Liver (tissue), 9 donors: Measurements from ENCODE around the gene CLCN1. TPM values are rescaled to one million over a fixed set of nuclear protein-coding genes. Genes with fewer than 3 reads are reported as not detected.
A peak's percentile ranks its signal among the peaks of the same experiment; 100 is the strongest.

Experiments used
- DNase-seq: peaks from one replicate; pipeline ENCODE4 v3.0.0-alpha.2; 2017; ENCODE audit warnings: low spot score
- H3K27ac ChIP-seq, 2 donors: one replicate each; pipeline ENCODE4 v1.7.0; 2013; ENCODE audit warnings: inconsistent platforms in 2 of 2, low read length in 2 of 2, control low read depth in 1 of 2, low read depth in 1 of 2, mild to moderate bottlenecking in 1 of 2
- H3K27me3 ChIP-seq, 4 donors: one replicate each; pipeline versions ENCODE4 v1.6.1 to v1.7.0; 2013; ENCODE audit warnings: low read length in 3 of 4, inconsistent platforms in 1 of 4, mild to moderate bottlenecking in 1 of 4, moderate library complexity in 1 of 4; ENCODE audit not compliant: control insufficient read depth in 4 of 4, insufficient read depth in 4 of 4
- H3K36me3 ChIP-seq, 4 donors: one replicate each; pipeline versions ENCODE4 v1.6.1 to v1.7.0; 2013; ENCODE audit warnings: low read length in 3 of 4, mild to moderate bottlenecking in 3 of 4, low read depth in 1 of 4, moderate library complexity in 1 of 4; ENCODE audit not compliant: control insufficient read depth in 4 of 4, insufficient read depth in 3 of 4
- H3K4me1 ChIP-seq, 4 donors: one replicate each; pipeline versions ENCODE4 v1.6.1 to v1.7.0; 2013; ENCODE audit warnings: low read length in 3 of 4, mild to moderate bottlenecking in 3 of 4, moderate library complexity in 1 of 4; ENCODE audit not compliant: control insufficient read depth in 4 of 4, insufficient read depth in 4 of 4
- H3K4me3 ChIP-seq, 3 donors: one replicate each; pipeline versions ENCODE4 v1.6.1 to v1.7.0; 2013; ENCODE audit warnings: low read length in 3 of 3, control low read depth in 1 of 3, low read depth in 1 of 3, mild to moderate bottlenecking in 1 of 3
- H3K9ac ChIP-seq, 2 donors: one replicate each; pipeline ENCODE4 v1.7.0; 2013; ENCODE audit warnings: low read length in 2 of 2, mild to moderate bottlenecking in 2 of 2, moderate library complexity in 2 of 2, control low read depth in 1 of 2, low read depth in 1 of 2
- H3K9me3 ChIP-seq, 4 donors: one replicate each; pipeline versions ENCODE4 v1.6.1 to v1.7.0; 2013; ENCODE audit warnings: low read length in 3 of 4; ENCODE audit not compliant: control insufficient read depth in 4 of 4
- EGR1 ChIP-seq, 2 donors: IDR thresholded peaks; 2 replicates each; pipeline ENCODE4 v1.6.1; 2016 to 2018; ENCODE audit warnings: antibody characterized with exemption in 2 of 2, low read depth in 2 of 2
- FOXA1 ChIP-seq: IDR thresholded peaks from 2 replicates; pipeline ENCODE4 v1.6.1; 2016; ENCODE audit warnings: antibody characterized with exemption
- FOXA2 ChIP-seq: IDR thresholded peaks from 2 replicates; pipeline ENCODE4 v1.6.1; 2016; ENCODE audit warnings: antibody characterized with exemption
- GABPA ChIP-seq, 2 donors: IDR thresholded peaks in 1 of 2; conservative IDR thresholded peaks in 1 of 2; 2 replicates each; pipeline ENCODE4 v1.6.1; 2016; ENCODE audit warnings: antibody characterized with exemption in 2 of 2, mild to moderate bottlenecking in 1 of 2, moderate library complexity in 1 of 2
- HNF4A ChIP-seq, 2 donors: conservative IDR thresholded peaks; 2 replicates each; pipeline ENCODE4 v1.6.1; 2016; ENCODE audit warnings: antibody characterized with exemption in 2 of 2, mild to moderate bottlenecking in 2 of 2
- HNF4G ChIP-seq: IDR thresholded peaks from 2 replicates; pipeline ENCODE4 v1.6.1; 2016; ENCODE audit warnings: antibody characterized with exemption
- JUND ChIP-seq, 2 donors: IDR thresholded peaks; 2 replicates each; pipeline ENCODE4 v1.6.1; 2016; ENCODE audit warnings: antibody characterized with exemption in 2 of 2
- NR2F2 ChIP-seq: IDR thresholded peaks from 2 replicates; pipeline ENCODE4 v1.6.1; 2016; ENCODE audit warnings: antibody characterized with exemption
- RAD21 ChIP-seq, 2 donors: IDR thresholded peaks; 2 replicates each; pipeline ENCODE4 v1.6.1; 2016; ENCODE audit warnings: antibody characterized with exemption in 2 of 2, mild to moderate bottlenecking in 2 of 2
- REST ChIP-seq: IDR thresholded peaks from 2 replicates; pipeline ENCODE4 v1.6.1; 2016; ENCODE audit warnings: antibody characterized with exemption, mild to moderate bottlenecking
- RXRA ChIP-seq, 2 donors: IDR thresholded peaks; 2 replicates each; pipeline ENCODE4 v1.6.1; 2017 to 2018; ENCODE audit warnings: antibody characterized with exemption in 2 of 2, mild to moderate bottlenecking in 1 of 2
- SP1 ChIP-seq: IDR thresholded peaks from 2 replicates; pipeline ENCODE4 v1.6.1; 2018; ENCODE audit warnings: antibody characterized with exemption, mild to moderate bottlenecking
- TAF1 ChIP-seq: conservative IDR thresholded peaks from 2 replicates; pipeline ENCODE4 v1.6.1; 2016; ENCODE audit warnings: antibody characterized with exemption, mild to moderate bottlenecking
- YY1 ChIP-seq: IDR thresholded peaks from 2 replicates; pipeline ENCODE4 v1.6.1; 2016; ENCODE audit warnings: antibody characterized with exemption, mild to moderate bottlenecking
- ZBTB33 ChIP-seq: IDR thresholded peaks from 2 replicates; pipeline ENCODE4 v1.6.1; 2016; ENCODE audit warnings: antibody characterized with exemption
- WGBS: extraction: QIAGEN DNeasy Blood & Tissue Kit; methylation state at CpG from one replicate; pipeline ENCODE4 v1.1.7; 2013; 5-methylcytosine and 5-hydroxymethylcytosine counted together
- polyA plus RNA-seq, 2 donors: library from polyadenylated mRNA; stranded (reverse) in 1 of 2; unstranded in 1 of 2; fragments of 200-250 nt in 1 of 2; fragments of >200 nt in 1 of 2; fragmentation: Nextera tagmentation in 1 of 2; extraction: Ambion mirVana in 1 of 2; gene quantifications; one replicate each; pipeline versions ENCODE4 v1.2.1 to v1.2.3, GENCODE V29; 2013 to 2015
- total RNA-seq, 2 donors: library from RNA; depleted of rRNA; stranded (reverse); fragments of >200 nt; gene quantifications; one replicate each; pipeline ENCODE4 v1.2.3, GENCODE V29; 2014
- TF ChIP-seq, protein P1 (sequence below): fragments of 150-350 bp; IDR thresholded peaks from 2 replicates; pipeline ENCODE4 v1.5.1; 2017; ENCODE audit warnings: improper control_type of control experiment, low read depth, low read length; ENCODE audit not compliant: missing input control
- TF ChIP-seq, protein P2 (sequence below): IDR thresholded peaks from 2 replicates; pipeline ENCODE4 v1.6.1; 2016; ENCODE audit warnings: antibody characterized with exemption
- donor health status: healthy.
- donor health status: healthy.
- donor health status: healthy.
- donor health status: healthy.
- donor health status: healthy.

CLCN1 gene
- total and polyA plus RNA-seq, 4 donors, result 0.01 to 0.08 TPM; not detected in 2

- Histone ChIP-seq H3K27me3 (no peaks in the 10 kb centered on the region), H3K9ac (no peak overlapping the region), H3K27ac (no peak overlapping the region), H3K9me3 (no peaks in the 10 kb centered on the region), H3K4me1 (peaks cover 0 to 6% (median 3%) of the 10 kb centered on the region in 4 donors), H3K36me3 (peaks cover 9 to 65% (median 58%) of the 10 kb centered on the region in 4 donors), H3K4me3 (no peak overlapping the region)
- TF ChIP-seq TAF1, result no peak
- no peak for TF ChIP-seq ZBTB33
- TF ChIP-seq, protein P1, sequence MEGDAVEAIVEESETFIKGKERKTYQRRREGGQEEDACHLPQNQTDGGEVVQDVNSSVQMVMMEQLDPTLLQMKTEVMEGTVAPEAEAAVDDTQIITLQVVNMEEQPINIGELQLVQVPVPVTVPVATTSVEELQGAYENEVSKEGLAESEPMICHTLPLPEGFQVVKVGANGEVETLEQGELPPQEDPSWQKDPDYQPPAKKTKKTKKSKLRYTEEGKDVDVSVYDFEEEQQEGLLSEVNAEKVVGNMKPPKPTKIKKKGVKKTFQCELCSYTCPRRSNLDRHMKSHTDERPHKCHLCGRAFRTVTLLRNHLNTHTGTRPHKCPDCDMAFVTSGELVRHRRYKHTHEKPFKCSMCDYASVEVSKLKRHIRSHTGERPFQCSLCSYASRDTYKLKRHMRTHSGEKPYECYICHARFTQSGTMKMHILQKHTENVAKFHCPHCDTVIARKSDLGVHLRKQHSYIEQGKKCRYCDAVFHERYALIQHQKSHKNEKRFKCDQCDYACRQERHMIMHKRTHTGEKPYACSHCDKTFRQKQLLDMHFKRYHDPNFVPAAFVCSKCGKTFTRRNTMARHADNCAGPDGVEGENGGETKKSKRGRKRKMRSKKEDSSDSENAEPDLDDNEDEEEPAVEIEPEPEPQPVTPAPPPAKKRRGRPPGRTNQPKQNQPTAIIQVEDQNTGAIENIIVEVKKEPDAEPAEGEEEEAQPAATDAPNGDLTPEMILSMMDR, result no peak
- TF ChIP-seq, protein P2, sequence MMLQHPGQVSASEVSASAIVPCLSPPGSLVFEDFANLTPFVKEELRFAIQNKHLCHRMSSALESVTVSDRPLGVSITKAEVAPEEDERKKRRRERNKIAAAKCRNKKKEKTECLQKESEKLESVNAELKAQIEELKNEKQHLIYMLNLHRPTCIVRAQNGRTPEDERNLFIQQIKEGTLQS, result no peak
- TF ChIP-seq HNF4A (conservative IDR thresholded peaks at IDR 0.05), result no peak
- TF ChIP-seq RXRA (IDR thresholded peaks at IDR 0.05), result no peak
- TF ChIP-seq SP1, result no peak
- TF ChIP-seq EGR1 (IDR thresholded peaks at IDR 0.05; ENCODE audit: low read depth in 2 of 2), result no peak
- TF ChIP-seq JUND (IDR thresholded peaks at IDR 0.05), result no peak
- no peak for TF ChIP-seq RAD21 (IDR thresholded peaks at IDR 0.05)
- no peak for TF ChIP-seq HNF4G
- no peak for DNase-seq
- WGBS, result 93% methylated on average over 2 of the region's 2 CpGs
Observed at GRCh38 chr7:143299346-143299745, 16.6 kb upstream of the CLCN1 start.

DNA sequence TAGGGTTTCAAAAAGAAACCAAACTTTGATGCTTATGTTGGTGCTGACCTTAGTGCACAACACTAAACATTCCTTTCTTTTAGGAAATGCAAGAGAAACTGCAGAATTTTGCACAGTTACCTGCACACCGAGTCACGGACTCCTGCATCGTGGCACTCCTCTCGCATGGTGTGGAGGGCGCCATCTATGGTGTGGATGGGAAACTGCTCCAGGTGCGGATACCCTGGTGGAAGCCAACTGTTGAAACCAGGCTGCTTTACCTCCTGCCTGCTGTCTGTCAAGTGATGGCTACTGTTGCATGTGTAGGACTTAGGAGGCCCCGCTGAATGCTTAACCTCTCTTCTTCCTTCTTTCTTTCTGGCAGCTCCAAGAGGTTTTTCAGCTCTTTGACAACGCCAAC lies 16.1 kb upstream of the CLCN1 start:
- Histone ChIP-seq H3K4me1 (peaks cover 0 to 6% (median 3%) of the 10 kb centered on the region in 4 donors), H3K36me3 (peaks cover 9 to 65% (median 58%) of the 10 kb centered on the region in 4 donors), H3K27ac (no peak overlapping the region), H3K9me3 (no peaks in the 10 kb centered on the region), H3K27me3 (no peaks in the 10 kb centered on the region), H3K9ac (no peak overlapping the region), H3K4me3 (no peak overlapping the region)
- WGBS, result 50% methylated on average over 8 of the region's 8 CpGs
- no peak for TF ChIP-seq NR2F2
- peak; percentile 73 to 87 for TF ChIP-seq RAD21 (IDR thresholded peaks at IDR 0.05)
- no peak for TF ChIP-seq JUND (IDR thresholded peaks at IDR 0.05)
- TF ChIP-seq REST, result no peak
- no peak for TF ChIP-seq TAF1
- TF ChIP-seq RXRA (IDR thresholded peaks at IDR 0.05), result peak in 1 of 2 donors; percentile 12
- TF ChIP-seq GABPA (IDR thresholded peaks at IDR 0.05 in 1 of 2, conservative IDR thresholded peaks at IDR 0.05 in 1 of 2), result no peak
- no peak for TF ChIP-seq YY1
- TF ChIP-seq, protein P2, result no peak
- no peak for TF ChIP-seq FOXA2
- no peak for TF ChIP-seq ZBTB33
- TF ChIP-seq HNF4A (conservative IDR thresholded peaks at IDR 0.05), result peak in 1 of 2 donors; percentile 15
- TF ChIP-seq FOXA1, result no peak
- TF ChIP-seq, protein P1, result peak; percentile 66
- no peak for TF ChIP-seq SP1
- peak; percentile 53 for DNase-seq
